OCI-LY3 (cell line): ENCODE results near the gene NMRK2.

Source experiments
- CTCF ChIP-seq: fragments of 200-600, 300-600 bp; sonication (generic); IDR thresholded peaks from 2 replicates; pipeline ENCODE4 v1.5.1; 2014; ENCODE audit warnings: antibody characterized with exemption, low read length, low read depth
- EZH2phosphoT487 ChIP-seq: fragments of 200-600 bp; shearing (Covaris generic); IDR thresholded peaks from 2 replicates; pipeline ENCODE4 v1.6.1; 2018; ENCODE audit warnings: antibody characterized with exemption, mixed run types, low read depth

- TF ChIP-seq EZH2phosphoT487 (no peak), CTCF (no peak)
These were observed 51.2 kb downstream of the NMRK2 start for GRCh38 chr19:3983936-3984583.
